HepG2 (cell line): Measurements from ENCODE around the gene SLC39A1.

Experiments used
- ATF7 ChIP-seq, 2 experiments: fragments of 450-650 bp in 1 of 2; sonication (generic) in 1 of 2; formaldehyde crosslinking in 1 of 2; IDR thresholded peaks; 2 replicates each; pipeline versions ENCODE4 v1.4.0 to v1.6.1; 2016 to 2020; ENCODE audit warnings: antibody characterized with exemption in 1 of 2, mild to moderate bottlenecking in 1 of 2, missing genetic modification reagents in 1 of 2
- CHD4 ChIP-seq: fragments of 200-600 bp; sonication (generic); IDR thresholded peaks from 2 replicates; pipeline ENCODE4 v1.7.0; 2017; ENCODE audit warnings: mild to moderate bottlenecking, low read length, borderline replicate concordance
- GTF2F1 ChIP-seq: fragments of 150-350 bp; IDR thresholded peaks from 2 replicates; pipeline ENCODE4 v1.6.1; 2014; ENCODE audit warnings: low read length
- HMGA1 ChIP-seq: sonication (generic); formaldehyde crosslinking; conservative IDR thresholded peaks from 2 replicates; pipeline ENCODE4 v1.4.0; 2020; ENCODE audit warnings: missing genetic modification reagents
- JUNB ChIP-seq: sonication (generic); formaldehyde crosslinking; IDR thresholded peaks from 2 replicates; pipeline ENCODE4 v1.8.0; 2022; ENCODE audit warnings: missing genetic modification reagents, mild to moderate bottlenecking, borderline replicate concordance
- KDM5A ChIP-seq: fragments of 200-600 bp; sonication (generic); IDR thresholded peaks from 2 replicates; pipeline ENCODE4 v1.7.0; 2018; ENCODE audit warnings: antibody characterized with exemption, mild to moderate bottlenecking, low read length, borderline replicate concordance
- RBFOX2 ChIP-seq: fragments of 200-400 bp; formaldehyde crosslinking; IDR thresholded peaks from 2 replicates; pipeline ENCODE4 v1.6.1; 2017; ENCODE audit warnings: low read depth, mild to moderate bottlenecking, low read length
- REPIN1 ChIP-seq: sonication (generic); formaldehyde crosslinking; IDR thresholded peaks from 2 replicates; pipeline ENCODE4 v1.8.0; 2022; ENCODE audit warnings: missing genetic modification reagents, low read depth, mild to moderate bottlenecking, borderline replicate concordance
- TF ChIP-seq, protein P1 (sequence below): IDR thresholded peaks from 2 replicates; pipeline ENCODE4 v1.6.1; 2012; ENCODE audit warnings: inconsistent platforms
- TF ChIP-seq, protein P2 (sequence below): sonication (generic); formaldehyde crosslinking; IDR thresholded peaks from 2 replicates; pipeline ENCODE4 v1.5.0; 2020; ENCODE audit warnings: mild to moderate bottlenecking, missing genetic modification reagents, moderate library complexity
- TF ChIP-seq, protein P3 (sequence below): sonication (generic); formaldehyde crosslinking; IDR thresholded peaks from 2 replicates; pipeline ENCODE4 v1.4.0; 2020; ENCODE audit warnings: mild to moderate bottlenecking, missing genetic modification reagents
- TF ChIP-seq, protein P4 (sequence below): sonication (generic); formaldehyde crosslinking; IDR thresholded peaks from 2 replicates; pipeline ENCODE4 v1.5.0; 2020; ENCODE audit warnings: missing genetic modification reagents

DNA sequence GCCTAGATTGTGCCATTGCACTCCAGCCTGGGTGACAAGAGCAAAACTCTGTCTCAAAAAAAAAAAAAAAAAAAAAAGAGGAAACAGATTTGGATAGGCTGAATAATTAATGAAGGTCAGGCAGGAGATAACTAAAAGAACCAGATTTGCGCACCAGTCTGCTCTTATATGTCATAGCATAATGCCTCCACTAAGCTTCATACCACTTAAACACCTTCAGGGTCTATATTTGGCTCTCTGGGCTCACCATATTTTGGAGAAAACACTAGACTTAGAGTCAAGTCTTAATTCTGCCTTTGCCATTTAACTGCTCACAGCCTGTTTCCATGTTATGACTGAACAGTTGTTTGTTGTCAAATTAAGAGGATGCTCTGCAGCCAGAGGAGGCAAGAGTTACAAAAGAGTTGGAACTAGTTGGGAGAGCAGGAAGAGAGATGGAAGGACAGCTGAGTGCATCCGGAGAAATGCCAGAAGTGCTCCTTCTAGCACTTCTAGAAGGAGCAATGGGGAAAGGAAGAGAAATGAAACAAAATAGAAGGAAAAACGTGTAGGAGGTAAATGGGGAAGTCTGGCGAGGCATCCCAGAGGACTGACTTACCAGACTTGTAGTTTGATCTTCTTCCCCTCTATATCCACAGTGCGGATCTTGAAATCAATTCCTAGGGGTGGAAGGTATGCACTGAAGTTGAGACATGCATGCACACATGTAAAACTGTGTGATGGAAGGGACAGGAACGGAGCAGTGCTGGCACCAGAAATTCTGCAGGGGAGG is 21.0 kb upstream of the SLC39A1 start:
- TF ChIP-seq ATF7 (IDR thresholded peaks at IDR 0.05) (no peak), ATF7 (CRISPR knock-in tag; IDR thresholded peaks at IDR 0.05) (no peak), KDM5A (no peak), CHD4 (no peak), RBFOX2 (no peak), JUNB (CRISPR knock-in tag) (no peak), REPIN1 (no peak), HMGA1 (CRISPR knock-in tag) (no peak), GTF2F1 (no peak)
- TF ChIP-seq, protein P1, sequence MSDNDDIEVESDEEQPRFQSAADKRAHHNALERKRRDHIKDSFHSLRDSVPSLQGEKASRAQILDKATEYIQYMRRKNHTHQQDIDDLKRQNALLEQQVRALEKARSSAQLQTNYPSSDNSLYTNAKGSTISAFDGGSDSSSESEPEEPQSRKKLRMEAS: no peak
- TF ChIP-seq, protein P2, sequence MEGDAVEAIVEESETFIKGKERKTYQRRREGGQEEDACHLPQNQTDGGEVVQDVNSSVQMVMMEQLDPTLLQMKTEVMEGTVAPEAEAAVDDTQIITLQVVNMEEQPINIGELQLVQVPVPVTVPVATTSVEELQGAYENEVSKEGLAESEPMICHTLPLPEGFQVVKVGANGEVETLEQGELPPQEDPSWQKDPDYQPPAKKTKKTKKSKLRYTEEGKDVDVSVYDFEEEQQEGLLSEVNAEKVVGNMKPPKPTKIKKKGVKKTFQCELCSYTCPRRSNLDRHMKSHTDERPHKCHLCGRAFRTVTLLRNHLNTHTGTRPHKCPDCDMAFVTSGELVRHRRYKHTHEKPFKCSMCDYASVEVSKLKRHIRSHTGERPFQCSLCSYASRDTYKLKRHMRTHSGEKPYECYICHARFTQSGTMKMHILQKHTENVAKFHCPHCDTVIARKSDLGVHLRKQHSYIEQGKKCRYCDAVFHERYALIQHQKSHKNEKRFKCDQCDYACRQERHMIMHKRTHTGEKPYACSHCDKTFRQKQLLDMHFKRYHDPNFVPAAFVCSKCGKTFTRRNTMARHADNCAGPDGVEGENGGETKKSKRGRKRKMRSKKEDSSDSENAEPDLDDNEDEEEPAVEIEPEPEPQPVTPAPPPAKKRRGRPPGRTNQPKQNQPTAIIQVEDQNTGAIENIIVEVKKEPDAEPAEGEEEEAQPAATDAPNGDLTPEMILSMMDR (CRISPR knock-in tag): no peak
- TF ChIP-seq, protein P3, sequence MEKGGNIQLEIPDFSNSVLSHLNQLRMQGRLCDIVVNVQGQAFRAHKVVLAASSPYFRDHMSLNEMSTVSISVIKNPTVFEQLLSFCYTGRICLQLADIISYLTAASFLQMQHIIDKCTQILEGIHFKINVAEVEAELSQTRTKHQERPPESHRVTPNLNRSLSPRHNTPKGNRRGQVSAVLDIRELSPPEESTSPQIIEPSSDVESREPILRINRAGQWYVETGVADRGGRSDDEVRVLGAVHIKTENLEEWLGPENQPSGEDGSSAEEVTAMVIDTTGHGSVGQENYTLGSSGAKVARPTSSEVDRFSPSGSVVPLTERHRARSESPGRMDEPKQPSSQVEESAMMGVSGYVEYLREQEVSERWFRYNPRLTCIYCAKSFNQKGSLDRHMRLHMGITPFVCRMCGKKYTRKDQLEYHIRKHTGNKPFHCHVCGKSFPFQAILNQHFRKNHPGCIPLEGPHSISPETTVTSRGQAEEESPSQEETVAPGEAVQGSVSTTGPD (CRISPR knock-in tag): no peak
- TF ChIP-seq, protein P4, sequence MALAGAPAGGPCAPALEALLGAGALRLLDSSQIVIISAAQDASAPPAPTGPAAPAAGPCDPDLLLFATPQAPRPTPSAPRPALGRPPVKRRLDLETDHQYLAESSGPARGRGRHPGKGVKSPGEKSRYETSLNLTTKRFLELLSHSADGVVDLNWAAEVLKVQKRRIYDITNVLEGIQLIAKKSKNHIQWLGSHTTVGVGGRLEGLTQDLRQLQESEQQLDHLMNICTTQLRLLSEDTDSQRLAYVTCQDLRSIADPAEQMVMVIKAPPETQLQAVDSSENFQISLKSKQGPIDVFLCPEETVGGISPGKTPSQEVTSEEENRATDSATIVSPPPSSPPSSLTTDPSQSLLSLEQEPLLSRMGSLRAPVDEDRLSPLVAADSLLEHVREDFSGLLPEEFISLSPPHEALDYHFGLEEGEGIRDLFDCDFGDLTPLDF (CRISPR knock-in tag): no peak
